ENCODE measurements around the gene SCYGR8. TPM values are rescaled to one million over a fixed set of nuclear protein-coding genes. Genes with fewer than 3 reads are reported as not detected.

SCYGR8 gene
- total RNA-seq, 1 donor from 2014 or later: not detected

DNA sequence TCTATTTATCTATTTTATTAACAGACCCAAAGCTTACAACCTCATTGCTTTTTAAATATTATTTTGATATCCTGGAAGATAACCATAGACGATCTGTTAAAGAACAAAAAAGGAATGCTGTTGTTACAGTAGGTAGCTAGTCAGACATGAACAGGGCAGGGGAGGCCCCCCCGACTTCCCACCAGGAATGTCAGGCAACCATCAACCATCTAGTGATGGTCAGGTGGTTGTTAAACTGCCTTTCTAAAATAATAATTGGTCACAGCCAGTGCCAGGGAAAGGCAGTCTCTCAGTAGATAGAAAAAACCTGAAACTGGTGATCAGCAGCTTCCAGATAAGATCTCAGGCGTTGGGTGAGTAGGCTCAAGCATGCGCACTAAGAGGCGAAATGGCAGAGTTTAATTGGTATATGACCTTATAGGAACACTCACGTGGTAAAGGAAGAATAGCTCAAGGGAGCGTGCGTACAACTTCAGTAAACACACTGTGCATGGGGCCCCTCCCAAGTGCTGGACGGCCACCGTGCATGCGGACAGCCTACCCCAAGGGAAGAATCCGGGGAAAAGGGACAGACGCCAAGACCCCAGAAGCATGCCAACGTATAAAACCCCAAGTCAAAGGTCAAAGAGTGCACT lies 35.4 kb downstream of the SCYGR8 start:
- H3K36me3 ChIP-seq (ENCODE audit: control insufficient read depth in 3 of 3, insufficient read depth in 3 of 3, low read length in 3 of 3): no peaks in the 10 kb centered on the region
- no peak overlapping the region for H3K9ac ChIP-seq (ENCODE audit: low read depth in 1 of 3, low read length in 3 of 3)
- no peak overlapping the region for H3K27ac ChIP-seq (ENCODE audit: low read depth, low read length)
- H3K9me3 ChIP-seq (ENCODE audit: control insufficient read depth in 3 of 3, low read length in 3 of 3): no peaks in the 10 kb centered on the region
- H3K4me3 ChIP-seq (ENCODE audit: low read length in 3 of 3): no peak overlapping the region
- H3K4me1 ChIP-seq (ENCODE audit: control insufficient read depth in 3 of 3, insufficient read depth in 3 of 3, low read length in 3 of 3): no peaks in the 10 kb centered on the region
- H3K27me3 ChIP-seq (ENCODE audit: control insufficient read depth in 3 of 3, insufficient read depth in 3 of 3, low read length in 3 of 3): peaks cover 0 to 3% (median 0%) of the 10 kb centered on the region in 3 donors

DNA sequence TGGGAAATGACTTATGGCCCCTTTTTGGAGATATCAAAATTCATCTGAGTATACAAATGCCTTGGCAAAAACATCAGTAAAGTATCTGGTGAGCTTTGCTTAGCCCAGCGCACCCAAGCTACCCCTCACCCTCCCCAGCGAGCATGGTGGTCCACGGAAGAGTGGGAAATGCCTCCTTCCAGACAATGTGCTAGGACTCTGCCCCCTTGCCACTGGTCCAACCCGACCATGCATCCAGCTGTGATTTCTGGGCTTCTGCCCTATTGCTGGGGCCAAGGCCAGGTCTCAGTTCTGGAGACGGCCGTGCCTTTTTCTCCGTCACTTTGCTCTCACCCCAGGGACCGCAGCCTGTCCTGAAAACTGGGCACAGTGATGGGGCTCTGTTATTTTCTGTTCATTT lies 36.1 kb downstream of the SCYGR8 start:
- Histone ChIP-seq H3K9ac (ENCODE audit: low read depth in 1 of 3, low read length in 3 of 3) (no peak overlapping the region), H3K36me3 (ENCODE audit: control insufficient read depth in 3 of 3, insufficient read depth in 3 of 3, low read length in 3 of 3) (no peaks in the 10 kb centered on the region), H3K4me1 (ENCODE audit: control insufficient read depth in 3 of 3, insufficient read depth in 3 of 3, low read length in 3 of 3) (no peaks in the 10 kb centered on the region), H3K9me3 (ENCODE audit: control insufficient read depth in 3 of 3, low read length in 3 of 3) (no peaks in the 10 kb centered on the region), H3K27me3 (ENCODE audit: control insufficient read depth in 3 of 3, insufficient read depth in 3 of 3, low read length in 3 of 3) (peaks cover 0 to 3% (median 0%) of the 10 kb centered on the region in 3 donors), H3K27ac (ENCODE audit: low read depth, low read length) (no peak overlapping the region), H3K4me3 (ENCODE audit: low read length in 3 of 3) (no peak overlapping the region)

DNA sequence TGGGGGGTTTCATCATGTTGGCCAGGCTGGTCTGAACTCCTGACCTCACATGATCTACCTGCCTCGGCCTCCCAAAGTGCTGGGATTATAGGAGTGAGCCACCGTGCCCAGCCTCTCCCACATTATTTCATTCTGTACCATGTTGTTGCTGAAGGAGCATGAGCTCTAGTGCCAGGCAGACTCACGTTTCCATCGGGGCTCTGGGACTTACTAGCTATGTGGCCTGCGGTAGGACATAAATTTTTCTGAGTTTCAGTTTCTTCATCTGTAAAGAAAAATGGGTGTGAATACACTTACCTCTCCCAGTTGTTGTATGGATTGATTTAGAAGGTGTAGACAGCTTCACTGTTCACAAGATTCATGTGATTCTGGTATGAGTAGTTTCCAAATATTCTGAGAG lies 37.1 kb downstream of the SCYGR8 start:
- no peak overlapping the region for H3K4me3 ChIP-seq (ENCODE audit: low read length in 3 of 3)
- peaks cover 0 to 3% (median 0%) of the 10 kb centered on the region in 3 donors for H3K27me3 ChIP-seq (ENCODE audit: control insufficient read depth in 3 of 3, insufficient read depth in 3 of 3, low read length in 3 of 3)
- no peaks in the 10 kb centered on the region for H3K4me1 ChIP-seq (ENCODE audit: control insufficient read depth in 3 of 3, insufficient read depth in 3 of 3, low read length in 3 of 3)
- H3K9ac ChIP-seq (ENCODE audit: low read depth in 1 of 3, low read length in 3 of 3): no peak overlapping the region
- H3K27ac ChIP-seq (ENCODE audit: low read depth, low read length): no peak overlapping the region
- H3K9me3 ChIP-seq (ENCODE audit: control insufficient read depth in 3 of 3, low read length in 3 of 3): no peaks in the 10 kb centered on the region
- H3K36me3 ChIP-seq (ENCODE audit: control insufficient read depth in 3 of 3, insufficient read depth in 3 of 3, low read length in 3 of 3): no peaks in the 10 kb centered on the region

DNA sequence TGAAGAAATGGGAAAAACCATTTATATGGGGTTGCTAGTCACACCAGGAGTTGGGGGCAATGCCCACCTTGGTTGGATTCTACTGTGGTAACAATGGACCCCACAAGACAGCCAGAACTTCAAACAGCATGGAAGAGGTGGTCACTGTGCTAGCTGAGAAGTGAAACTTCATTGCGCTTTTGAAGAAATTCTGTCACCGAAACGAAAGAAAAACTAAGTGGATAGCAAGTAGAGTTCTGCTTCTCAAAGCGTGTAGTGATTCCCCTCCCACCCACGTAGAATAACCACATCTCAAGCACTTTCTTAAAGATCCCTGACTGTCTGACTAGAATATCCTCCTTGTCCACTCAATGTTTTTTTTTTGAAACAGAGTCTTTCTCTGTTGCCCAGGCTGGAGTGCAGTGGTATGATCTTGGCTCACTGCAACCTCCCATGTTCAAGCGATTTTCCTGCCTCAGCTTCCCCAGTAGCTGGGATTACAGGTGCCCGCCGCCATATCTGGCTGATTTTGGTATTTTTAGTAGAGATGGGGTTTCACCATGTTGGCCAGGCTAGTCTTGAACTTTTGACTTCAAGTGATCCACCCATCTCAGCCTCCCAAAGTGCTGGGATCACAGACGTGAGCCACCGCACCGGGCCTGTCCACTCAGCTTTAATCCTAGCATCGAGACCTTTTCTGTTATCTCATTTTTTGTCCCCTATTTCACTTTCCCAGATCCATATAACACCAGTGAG lies 37.9 kb downstream of the SCYGR8 start:
- Histone ChIP-seq H3K4me3 (ENCODE audit: low read length in 3 of 3) (no peak overlapping the region), H3K36me3 (ENCODE audit: control insufficient read depth in 3 of 3, insufficient read depth in 3 of 3, low read length in 3 of 3) (no peaks in the 10 kb centered on the region), H3K4me1 (ENCODE audit: control insufficient read depth in 3 of 3, insufficient read depth in 3 of 3, low read length in 3 of 3) (no peaks in the 10 kb centered on the region), H3K9me3 (ENCODE audit: control insufficient read depth in 3 of 3, low read length in 3 of 3) (no peaks in the 10 kb centered on the region), H3K27ac (ENCODE audit: low read depth, low read length) (no peak overlapping the region), H3K9ac (ENCODE audit: low read depth in 1 of 3, low read length in 3 of 3) (no peak overlapping the region), H3K27me3 (ENCODE audit: control insufficient read depth in 3 of 3, insufficient read depth in 3 of 3, low read length in 3 of 3) (peaks cover 0 to 3% (median 0%) of the 10 kb centered on the region in 3 donors)

DNA sequence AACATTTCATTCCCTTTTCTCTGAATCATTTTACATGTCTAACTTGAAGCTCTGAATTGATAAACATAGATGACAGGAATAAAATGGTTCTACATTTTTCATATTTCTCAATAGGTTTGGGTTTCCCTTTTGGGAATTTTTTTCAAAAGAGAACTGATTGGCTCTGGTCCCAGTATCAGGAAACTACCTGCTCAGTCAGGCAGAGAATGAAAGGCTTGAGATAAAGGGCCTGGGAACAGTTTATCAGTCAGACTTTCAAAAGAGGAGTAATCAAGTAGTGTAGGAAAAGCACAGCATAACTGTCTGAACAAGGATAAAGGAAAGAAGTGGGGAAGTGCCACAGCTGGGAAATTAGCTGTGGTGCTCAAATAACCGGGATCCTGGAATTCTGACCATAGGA lies 39.6 kb downstream of the SCYGR8 start:
- Histone ChIP-seq H3K9me3 (ENCODE audit: control insufficient read depth in 3 of 3, low read length in 3 of 3) (no peaks in the 10 kb centered on the region), H3K36me3 (ENCODE audit: control insufficient read depth in 3 of 3, insufficient read depth in 3 of 3, low read length in 3 of 3) (no peaks in the 10 kb centered on the region), H3K27ac (ENCODE audit: low read depth, low read length) (no peak overlapping the region), H3K9ac (ENCODE audit: low read depth in 1 of 3, low read length in 3 of 3) (no peak overlapping the region), H3K4me3 (ENCODE audit: low read length in 3 of 3) (no peak overlapping the region), H3K4me1 (ENCODE audit: control insufficient read depth in 3 of 3, insufficient read depth in 3 of 3, low read length in 3 of 3) (no peaks in the 10 kb centered on the region), H3K27me3 (ENCODE audit: control insufficient read depth in 3 of 3, insufficient read depth in 3 of 3, low read length in 3 of 3) (peaks cover 0 to 3% (median 0%) of the 10 kb centered on the region in 3 donors)

DNA sequence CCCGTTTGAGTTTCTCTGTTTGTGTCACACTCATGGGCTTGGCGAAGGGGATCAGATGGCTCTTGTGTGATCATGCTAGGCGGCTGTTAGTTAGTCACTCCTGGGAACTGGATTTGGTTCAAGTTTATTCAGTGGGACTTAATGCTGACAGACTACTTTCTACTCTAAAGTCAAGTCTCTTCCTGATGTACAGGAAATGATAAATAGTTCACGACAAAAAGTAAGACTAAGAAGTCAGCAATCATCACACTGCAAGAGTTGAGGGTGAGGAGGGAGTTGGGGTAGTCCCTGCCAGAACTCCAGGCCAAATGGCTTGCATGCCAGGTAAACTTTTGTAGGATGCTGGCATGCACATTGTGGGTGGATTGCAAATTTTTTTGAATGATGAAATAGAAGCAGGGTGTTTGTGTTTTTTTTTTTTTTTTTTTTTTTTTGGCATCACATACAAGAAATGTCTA lies 42.9 kb downstream of the SCYGR8 start:
- no peak overlapping the region for H3K27ac ChIP-seq (ENCODE audit: low read depth, low read length)
- no peaks in the 10 kb centered on the region for H3K36me3 ChIP-seq (ENCODE audit: control insufficient read depth in 3 of 3, insufficient read depth in 3 of 3, low read length in 3 of 3)
- H3K9me3 ChIP-seq (ENCODE audit: control insufficient read depth in 3 of 3, low read length in 3 of 3): no peaks in the 10 kb centered on the region
- no peaks in the 10 kb centered on the region for H3K27me3 ChIP-seq (ENCODE audit: control insufficient read depth in 3 of 3, insufficient read depth in 3 of 3, low read length in 3 of 3)
- no peaks in the 10 kb centered on the region for H3K4me1 ChIP-seq (ENCODE audit: control insufficient read depth in 3 of 3, insufficient read depth in 3 of 3, low read length in 3 of 3)
- no peak overlapping the region for H3K9ac ChIP-seq (ENCODE audit: low read depth in 1 of 3, low read length in 3 of 3)
- H3K4me3 ChIP-seq (ENCODE audit: low read length in 3 of 3): no peak overlapping the region

DNA sequence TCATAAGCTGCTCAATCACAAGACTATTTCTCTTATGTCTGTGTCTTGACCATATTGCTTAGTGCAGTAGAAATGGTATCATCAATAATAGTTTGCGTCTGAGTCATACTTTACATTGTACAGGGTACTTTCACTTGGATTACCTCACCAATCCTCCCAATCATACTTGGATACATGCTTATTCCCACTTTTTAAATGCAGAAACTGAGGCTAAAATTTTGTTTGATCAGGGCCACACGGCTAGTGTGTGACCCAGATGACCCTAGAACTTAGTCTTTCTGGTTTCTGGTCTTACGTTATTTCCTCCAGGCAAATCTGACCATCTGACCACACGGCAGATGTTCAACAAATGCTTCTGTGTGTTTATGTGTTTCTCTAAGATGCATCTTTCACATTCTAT lies 44.1 kb downstream of the SCYGR8 start:
- Histone ChIP-seq H3K9ac (ENCODE audit: low read depth in 1 of 3, low read length in 3 of 3) (no peak overlapping the region), H3K36me3 (ENCODE audit: control insufficient read depth in 3 of 3, insufficient read depth in 3 of 3, low read length in 3 of 3) (no peaks in the 10 kb centered on the region), H3K9me3 (ENCODE audit: control insufficient read depth in 3 of 3, low read length in 3 of 3) (no peaks in the 10 kb centered on the region), H3K4me1 (ENCODE audit: control insufficient read depth in 3 of 3, insufficient read depth in 3 of 3, low read length in 3 of 3) (no peaks in the 10 kb centered on the region), H3K4me3 (ENCODE audit: low read length in 3 of 3) (no peak overlapping the region), H3K27ac (ENCODE audit: low read depth, low read length) (no peak overlapping the region), H3K27me3 (ENCODE audit: control insufficient read depth in 3 of 3, insufficient read depth in 3 of 3, low read length in 3 of 3) (no peaks in the 10 kb centered on the region)

DNA sequence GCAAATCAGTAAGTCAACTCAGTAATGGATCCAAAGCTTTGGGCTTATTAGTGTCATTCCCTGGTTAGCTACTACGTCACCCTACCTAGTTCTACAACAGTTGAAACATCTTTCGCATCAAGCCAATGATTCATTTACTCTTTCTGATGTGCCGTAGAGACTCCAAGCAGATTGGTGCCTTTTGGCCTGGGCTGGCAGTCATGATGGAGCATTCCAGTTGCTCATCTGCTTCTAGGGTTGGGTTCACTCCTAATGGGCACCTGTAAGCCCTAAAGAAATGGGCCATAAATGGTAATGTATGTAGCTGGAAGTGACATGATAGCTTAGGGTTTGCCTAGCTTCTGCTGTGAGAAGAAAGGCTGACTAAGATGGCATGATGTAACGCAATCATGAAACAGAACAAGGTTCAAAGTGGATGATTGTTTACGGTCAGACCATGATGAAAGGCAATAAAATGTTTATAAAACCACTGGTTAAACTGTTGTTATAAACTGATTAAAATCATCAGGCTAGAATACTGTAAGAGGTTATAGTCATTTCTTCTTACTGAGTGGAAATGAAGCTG lies 47.5 kb downstream of the SCYGR8 start:
- Histone ChIP-seq H3K4me1 (ENCODE audit: control insufficient read depth in 3 of 3, insufficient read depth in 3 of 3, low read length in 3 of 3) (no peaks in the 10 kb centered on the region), H3K27ac (ENCODE audit: low read depth, low read length) (no peak overlapping the region), H3K4me3 (ENCODE audit: low read length in 3 of 3) (no peak overlapping the region), H3K27me3 (ENCODE audit: control insufficient read depth in 3 of 3, insufficient read depth in 3 of 3, low read length in 3 of 3) (no peaks in the 10 kb centered on the region), H3K9me3 (ENCODE audit: control insufficient read depth in 3 of 3, low read length in 3 of 3) (no peaks in the 10 kb centered on the region), H3K36me3 (ENCODE audit: control insufficient read depth in 3 of 3, insufficient read depth in 3 of 3, low read length in 3 of 3) (no peaks in the 10 kb centered on the region), H3K9ac (ENCODE audit: low read depth in 1 of 3, low read length in 3 of 3) (no peak overlapping the region)

Data from skeletal muscle tissue (tissue), 4 donors.